HepG2 (cell line): ENCODE results near the gene KCNIP4. TPM values are rescaled to one million over a fixed set of nuclear protein-coding genes. Genes with fewer than 3 reads are reported as not detected.

ENCODE experiments used
- ATAC-seq: fragments of 200-7000 bp; cut with Tn5 transposase; 3 replicates; pipeline ENCODE4 v1.9.1; 2020; ENCODE audit warnings: mild to moderate bottlenecking, moderate library complexity
- BruUV-seq: library from RNA; stranded (reverse); fragments of 400-500 nt; replicated peaks from 2 replicates; lab custom pipeline; 2021; lab: Mats Ljungman, UMichigan
- CTCF ChIA-PET: fragments of 300-600 bp; formaldehyde crosslinking; extraction: SDS; loops from one replicate; lab custom pipeline; 2021; ENCODE audit warnings: low total read pairs, inconsistent platforms, low intra/inter-chr PET ratio; lab: Yijun Ruan, JAX
- POLR2A ChIA-PET: fragments of 350-600 bp; sonication (Branson Sonifier 250); formaldehyde crosslinking; loops from one replicate; lab custom pipeline; 2020; ENCODE audit warnings: antibody characterized with exemption, inconsistent platforms; lab: Yijun Ruan, JAX
- DNase-seq: peaks from one replicate; pipeline ENCODE4 v3.0.0-alpha.2; 2015; ENCODE audit warnings: low spot score
- FAIRE-seq: peaks from 3 replicates; lab custom pipeline; 2011; peaks lifted over from hg19 to GRCh38; lab: Jason Lieb, UNC
- H2AFZ ChIP-seq: one replicate; pipeline ENCODE4 v1.6.1; 2011; ENCODE audit warnings: low read length, inconsistent platforms
- H3K27ac ChIP-seq: fragments of 300-600 bp; 3 replicates; pipeline ENCODE4 v1.8.0; 2011; ENCODE audit warnings: mixed run types, mild to moderate bottlenecking, mixed read lengths, low read length, inconsistent platforms; ENCODE audit not compliant: insufficient read depth; ENCODE audit errors: extremely low read length
- H3K27me3 ChIP-seq, 2 experiments: fragments of 200-600 bp in 1 of 2; 2 replicates in 1 of 2; 3 replicates in 1 of 2; pipeline versions ENCODE4 v1.6.0 to v1.8.0; 2011; ENCODE audit warnings: low read length in 2 of 2, mild to moderate bottlenecking in 2 of 2, moderate library complexity in 2 of 2, inconsistent platforms in 1 of 2; ENCODE audit not compliant: insufficient read depth in 2 of 2, control insufficient read depth in 1 of 2
- H3K36me3 ChIP-seq, 2 experiments: fragments of 200-600 bp in 1 of 2; replicated peaks in 1 of 2; 2 replicates in 1 of 2; 3 replicates in 1 of 2; pipeline versions ENCODE4 v1.5.1 to v1.8.0; 2011; ENCODE audit warnings: low read length in 2 of 2, inconsistent platforms in 1 of 2; ENCODE audit not compliant: insufficient read depth in 2 of 2, control insufficient read depth in 1 of 2
- H3K4me1 ChIP-seq: 2 replicates; pipeline ENCODE4 v1.5.1; 2012; ENCODE audit warnings: low read length, inconsistent platforms; ENCODE audit not compliant: insufficient read depth
- H3K4me2 ChIP-seq: 2 replicates; pipeline ENCODE4 v1.6.0; 2011; ENCODE audit warnings: low read depth, low read length, inconsistent platforms
- H3K4me3 ChIP-seq, 3 experiments: fragments of 200-600 bp in 1 of 3; sonication (generic), shearing (Covaris generic) in 1 of 3; replicated peaks in 1 of 3; 2 replicates each; pipeline ENCODE4 v1.5.1; 2011 to 2016; ENCODE audit warnings: low read length in 3 of 3, inconsistent platforms in 2 of 3, low read depth in 2 of 3, mild to moderate bottlenecking in 2 of 3, control low read depth in 1 of 3, mixed read lengths in 1 of 3; ENCODE audit not compliant: insufficient read depth in 1 of 3
- H3K79me2 ChIP-seq: one replicate; pipeline ENCODE4 v1.6.1; 2011; ENCODE audit warnings: low read length, inconsistent platforms; ENCODE audit not compliant: insufficient read depth
- H3K9ac ChIP-seq: 2 replicates; pipeline ENCODE4 v1.6.0; 2011; ENCODE audit warnings: mild to moderate bottlenecking, low read depth, low read length, inconsistent platforms; ENCODE audit not compliant: insufficient read depth
- H3K9me3 ChIP-seq: 2 replicates; pipeline ENCODE4 v1.5.1; 2012; ENCODE audit warnings: mild to moderate bottlenecking, low read length
- H4K20me1 ChIP-seq: 2 replicates; pipeline ENCODE4 v1.6.0; 2011; ENCODE audit warnings: inconsistent platforms, mild to moderate bottlenecking, low read length, moderate library complexity; ENCODE audit not compliant: insufficient read depth
- HDAC6 ChIP-seq: fragments of 200-600 bp; sonication (generic); IDR thresholded peaks from 2 replicates; pipeline ENCODE4 v1.7.0; 2017; ENCODE audit warnings: mild to moderate bottlenecking, antibody characterized with exemption, low read length, low read depth
- HNRNPUL1 ChIP-seq: fragments of 200-400 bp; formaldehyde crosslinking; IDR thresholded peaks from 2 replicates; pipeline ENCODE4 v1.6.1; 2017; ENCODE audit warnings: low read depth, mild to moderate bottlenecking, low read length, moderate library complexity
- KAT2B ChIP-seq: fragments of 150-350 bp; IDR thresholded peaks from 2 replicates; pipeline ENCODE4 v1.6.1; 2014; ENCODE audit warnings: low read depth, low read length, borderline replicate concordance
- ZC3H13 ChIP-seq: sonication (generic); formaldehyde crosslinking; IDR thresholded peaks from 2 replicates; pipeline ENCODE4 v1.8.1; 2023; ENCODE audit warnings: mild to moderate bottlenecking, missing genetic modification reagents, moderate library complexity
- ZNF468 ChIP-seq: sonication (generic); formaldehyde crosslinking; IDR thresholded peaks from 2 replicates; pipeline ENCODE4 v1.8.0; 2022; ENCODE audit warnings: mild to moderate bottlenecking, moderate library complexity, missing genetic modification reagents
- ZNF530 ChIP-seq: sonication (generic); formaldehyde crosslinking; IDR thresholded peaks from 2 replicates; pipeline ENCODE4 v1.5.0; 2020; ENCODE audit warnings: low read depth, mild to moderate bottlenecking, missing genetic modification reagents
- ZNF572 ChIP-seq: sonication (generic); formaldehyde crosslinking; IDR thresholded peaks from 2 replicates; pipeline ENCODE4 v1.5.1; 2020; ENCODE audit warnings: mild to moderate bottlenecking, missing genetic modification reagents
- ZNF639 ChIP-seq: conservative IDR thresholded peaks from 2 replicates; pipeline ENCODE4 v1.6.1; 2018; ENCODE audit warnings: missing genetic modification reagents
- ZNF770 ChIP-seq: sonication (generic); formaldehyde crosslinking; IDR thresholded peaks from 2 replicates; pipeline ENCODE4 v1.5.0; 2020; ENCODE audit warnings: mild to moderate bottlenecking, missing genetic modification reagents
- WGBS: methylation state at CpG from one replicate; pipeline ENCODE4 v1.1.6; 2017; ENCODE audit warnings: low lambda C conversion rate; 5-methylcytosine and 5-hydroxymethylcytosine counted together
- in situ Hi-C: cut with HindIII; loops from 2 replicates; pipeline ENCODE4 v1.10.0; 2017; ENCODE audit warnings: low pct_unique_long_range_greater_than_20kb; ENCODE audit not compliant: extremely low pct_ligation_motif_present
- intact Hi-C: fragments of 100-400 bp; cut with micrococcal nuclease; formaldehyde crosslinking; loops from one replicate; pipeline ENCODE4 v1.10.0; 2022; ENCODE audit not compliant: unreplicated experiment
- polyA plus RNA-seq, 8 experiments: library from polyadenylated mRNA; depleted of rRNA in 3 of 8; stranded (reverse) in 7 of 8; unstranded in 1 of 8; fragments of >200 nt; fragmentation: Illumina TruSeq in 4 of 8; extraction: Trizol in 4 of 8; gene quantifications; 2 replicates each; pipeline versions ENCODE4 v1.2.1 to v1.2.3, GENCODE V29; 2011 to 2016; ENCODE audit warnings: low read depth in 4 of 8, missing spikeins in 1 of 8, mixed read lengths in 1 of 8; ENCODE audit not compliant: insufficient read depth in 1 of 8
- total RNA-seq, 5 experiments: library from RNA; depleted of rRNA; stranded (reverse); fragments of >200 nt; fragmentation: Illumina TruSeq; extraction: Trizol; gene quantifications; 2 replicates each; pipeline ENCODE4 v1.2.3, GENCODE V29; 2016; ENCODE audit warnings: low read depth in 1 of 5

The KCNIP4 gene
- total and polyA plus RNA-seq, 2 of the 13 experiments (the other 11 are each of a cell fraction or from before 2014, with no cell fraction given) = 0.09 TPM; not detected in 1

GRCh38 chr4:21769404-21770147, 179.0 kb downstream of the KCNIP4 start:
- H3K27ac ChIP-seq = no peak overlapping the region
- intact Hi-C loops (loop anchor here (10.0 kb wide), 1 partner anchor 585 kb away; no protein-coding TSS in a partner anchor), in situ Hi-C loops (loop anchor here (5.0 to 25.0 kb wide), 2 partner anchors 257 to 1007 kb away; no protein-coding TSS in a partner anchor)
- H3K79me2 ChIP-seq = no peaks in the 10 kb centered on the region
- no peak for DNase-seq
- no peak overlapping the region for H3K9ac ChIP-seq
- TF ChIP-seq ZNF639 (CRISPR knock-in tag) (no peak), ZNF468 (no peak), ZC3H13 (CRISPR knock-in tag) (no peak), ZNF770 (no peak), KAT2B (no peak), ZNF572 (CRISPR knock-in tag) (no peak), ZNF530 (CRISPR knock-in tag) (no peak), HNRNPUL1 (no peak), HDAC6 (no peak)
- H3K36me3 ChIP-seq = no peaks in the 10 kb centered on the region
- BruUV-seq = no TSS peak
- no peaks in the 10 kb centered on the region for H3K4me1 ChIP-seq
- H3K4me2 ChIP-seq = no peak overlapping the region
- FAIRE-seq = no peak
- POLR2A ChIA-PET = no interaction called here
- H2AFZ ChIP-seq = no peak overlapping the region
- no peaks in the 10 kb centered on the region for H3K27me3 ChIP-seq
- no peaks in the 10 kb centered on the region for H3K9me3 ChIP-seq
- no peak overlapping the region for H3K4me3 ChIP-seq
- no peak for ATAC-seq
- CTCF ChIA-PET = interaction anchor here (1.1 to 2.4 kb wide), 2 partner anchors 994 to 996 kb away, joined by 3 to 11 read pairs; no protein-coding TSS in a partner anchor
- 18% methylated on average over 4 of the region's 4 CpGs for WGBS
- H4K20me1 ChIP-seq = no peaks in the 10 kb centered on the region
